Activated CD8-positive, alpha-beta T cell treated with anti-CD3 and anti-CD28 coated beads for 36 hours (primary cell): ENCODE results near the gene ACAP3. TPM values are rescaled to one million over a fixed set of nuclear protein-coding genes. Genes with fewer than 3 reads are reported as not detected.

Experiments used
- ATAC-seq: fragments of 200-7000 bp; cut with Tn5 transposase; one replicate; pipeline ENCODE4 v1.10.0; 2021; ENCODE audit warnings: mild to moderate bottlenecking, moderate library complexity
- CTCF ChIA-PET: fragments of 350-600 bp; sonication (Branson Sonifier 250); formaldehyde crosslinking; loops from one replicate; lab custom pipeline; 2021; ENCODE audit warnings: antibody characterized with exemption; lab: Charles Lee
- POLR2A ChIA-PET: fragments of 350-600 bp; sonication (Branson Sonifier 250); formaldehyde crosslinking; loops from one replicate; lab custom pipeline; 2021; ENCODE audit warnings: antibody characterized with exemption; lab: Charles Lee
- DNase-seq: peaks from one replicate; pipeline ENCODE4 v3.0.0-alpha.2; 2020
- H3K27ac Mint-ChIP-seq: one replicate; pipeline ENCODE4 v1.8.0; 2021; ENCODE audit warnings: mild to moderate bottlenecking, mixed read lengths
- H3K27me3 Mint-ChIP-seq: one replicate; pipeline ENCODE4 v1.8.0; 2021; ENCODE audit warnings: mixed read lengths
- H3K36me3 Mint-ChIP-seq: one replicate; pipeline ENCODE4 v1.8.0; 2021; ENCODE audit warnings: low read depth, mixed read lengths
- H3K4me1 Mint-ChIP-seq: one replicate; pipeline ENCODE4 v1.8.0; 2021; ENCODE audit warnings: low read depth, mixed read lengths
- H3K4me3 Mint-ChIP-seq: one replicate; pipeline ENCODE4 v1.8.0; 2021; ENCODE audit warnings: mild to moderate bottlenecking, moderate library complexity, mixed read lengths
- H3K9me3 Mint-ChIP-seq: one replicate; pipeline ENCODE4 v1.8.0; 2021; ENCODE audit warnings: mixed read lengths
- CTCF ChIP-seq: fragments of 200-600 bp; IDR thresholded peaks from one replicate; pipeline ENCODE4 v1.8.0; 2022; ENCODE audit warnings: antibody characterized with exemption, mild to moderate bottlenecking
- intact Hi-C: fragments of 100-400 bp; cut with micrococcal nuclease; formaldehyde crosslinking; loops from one replicate; pipeline ENCODE4 v1.10.0; 2022
- total RNA-seq, 2 experiments: library from RNA; stranded (reverse); gene quantifications; one replicate each; pipeline ENCODE4 v1.2.3, GENCODE V29; 2021

The ACAP3 gene, protein sequence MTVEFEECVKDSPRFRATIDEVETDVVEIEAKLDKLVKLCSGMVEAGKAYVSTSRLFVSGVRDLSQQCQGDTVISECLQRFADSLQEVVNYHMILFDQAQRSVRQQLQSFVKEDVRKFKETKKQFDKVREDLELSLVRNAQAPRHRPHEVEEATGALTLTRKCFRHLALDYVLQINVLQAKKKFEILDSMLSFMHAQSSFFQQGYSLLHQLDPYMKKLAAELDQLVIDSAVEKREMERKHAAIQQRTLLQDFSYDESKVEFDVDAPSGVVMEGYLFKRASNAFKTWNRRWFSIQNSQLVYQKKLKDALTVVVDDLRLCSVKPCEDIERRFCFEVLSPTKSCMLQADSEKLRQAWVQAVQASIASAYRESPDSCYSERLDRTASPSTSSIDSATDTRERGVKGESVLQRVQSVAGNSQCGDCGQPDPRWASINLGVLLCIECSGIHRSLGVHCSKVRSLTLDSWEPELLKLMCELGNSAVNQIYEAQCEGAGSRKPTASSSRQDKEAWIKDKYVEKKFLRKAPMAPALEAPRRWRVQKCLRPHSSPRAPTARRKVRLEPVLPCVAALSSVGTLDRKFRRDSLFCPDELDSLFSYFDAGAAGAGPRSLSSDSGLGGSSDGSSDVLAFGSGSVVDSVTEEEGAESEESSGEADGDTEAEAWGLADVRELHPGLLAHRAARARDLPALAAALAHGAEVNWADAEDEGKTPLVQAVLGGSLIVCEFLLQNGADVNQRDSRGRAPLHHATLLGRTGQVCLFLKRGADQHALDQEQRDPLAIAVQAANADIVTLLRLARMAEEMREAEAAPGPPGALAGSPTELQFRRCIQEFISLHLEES
- total RNA-seq = 10 to 100 TPM; 41.1 to 42.5 TPM

- DNase-seq (peak; percentile 90), ATAC-seq (peak; percentile 72)
- CTCF ChIA-PET = no interaction called here
- H3K27me3 Mint-ChIP-seq = no peaks in the 10 kb centered on the region
- peaks cover 25% of the 10 kb centered on the region for H3K4me1 Mint-ChIP-seq
- H3K27ac Mint-ChIP-seq = peak within 1 kb of the TSS; percentile 88
- intact Hi-C loops = no loop called here
- POLR2A ChIA-PET = no interaction called here
- TF ChIP-seq CTCF = no peak
- peak within 1 kb of the TSS; percentile 80 for H3K4me3 Mint-ChIP-seq
- no peaks in the 10 kb centered on the region for H3K9me3 Mint-ChIP-seq
- peaks cover 9% of the 10 kb centered on the region for H3K36me3 Mint-ChIP-seq
These were observed at the start of gene ACAP3, which contains the start of gene PUSL1 for GRCh38 chr1:1307923-1308755. Gene ACAP3 (minus strand): TSS chr1:1307930. CDS start chr1:1307815, 115 bp downstream. Gene PUSL1 (plus strand): TSS chr1:1308597. CDS start chr1:1308644, 47 bp downstream.

- Mint-ChIP-seq H3K27me3 (peaks cover 12% of the 10 kb centered on the region), H3K27ac (no peak overlapping the region), H3K36me3 (no peaks in the 10 kb centered on the region), H3K4me1 (peaks cover 27% of the 10 kb centered on the region), H3K9me3 (no peaks in the 10 kb centered on the region), H3K4me3 (no peak overlapping the region)
- intact Hi-C loops = no loop called here
- no peak for TF ChIP-seq CTCF
- CTCF ChIA-PET = no interaction called here
- ATAC-seq = peak; percentile 23
- DNase-seq = no peak
- POLR2A ChIA-PET = interaction anchor here (1.2 to 2.4 kb wide), 2 partner anchors 14 to 18 kb away, joined by 3 to 10 read pairs; partner anchors contain the start of gene AURKAIP1
These were observed 49.2 kb upstream of the ACAP3 start for GRCh38 chr1:1356796-1357401.

GRCh38 chr1:1356166-1356795, 48.6 kb upstream of the ACAP3 start:
- ATAC-seq (no peak), DNase-seq (no peak)
- peaks cover 28% of the 10 kb centered on the region for H3K4me1 Mint-ChIP-seq
- intact Hi-C loops = no loop called here
- H3K36me3 Mint-ChIP-seq = no peaks in the 10 kb centered on the region
- H3K9me3 Mint-ChIP-seq = no peaks in the 10 kb centered on the region
- POLR2A ChIA-PET = interaction anchor here (1.1 to 1.2 kb wide), 2 partner anchors 16 to 19 kb away, joined by 3 read pairs; partner anchors contain the start of gene AURKAIP1
- CTCF ChIA-PET = interaction anchor here (1.2 kb wide), 1 partner anchor 15 kb away, joined by 9 read pairs; no protein-coding TSS in a partner anchor
- H3K4me3 Mint-ChIP-seq = no peak overlapping the region
- peaks cover 12% of the 10 kb centered on the region for H3K27me3 Mint-ChIP-seq
- no peak for TF ChIP-seq CTCF
- H3K27ac Mint-ChIP-seq = no peak overlapping the region

- ChIA-PET CTCF (interaction anchor here (1.2 kb wide), 1 partner anchor 16 kb away, joined by 9 read pairs; no protein-coding TSS in a partner anchor), POLR2A (interaction anchor here (1.1 kb wide), 1 partner anchor 16 kb away, joined by 3 read pairs; no protein-coding TSS in a partner anchor)
- no peak overlapping the region for H3K27ac Mint-ChIP-seq
These were observed 47.7 kb upstream of the ACAP3 start for GRCh38 chr1:1355416-1355815.

More at GRCh38 chr1:1355416-1355815, 47.7 kb upstream of the ACAP3 start:
- ATAC-seq (no peak), DNase-seq (no peak)
- H3K9me3 Mint-ChIP-seq = no peaks in the 10 kb centered on the region
- no peak overlapping the region for H3K4me3 Mint-ChIP-seq
- intact Hi-C loops = no loop called here
- H3K36me3 Mint-ChIP-seq = no peaks in the 10 kb centered on the region
- H3K4me1 Mint-ChIP-seq = peaks cover 28% of the 10 kb centered on the region
- no peak for TF ChIP-seq CTCF
- H3K27me3 Mint-ChIP-seq = peaks cover 12% of the 10 kb centered on the region
